Left hindlimb (tissue), 1 donor: Measurements from ENCODE around the gene TNFRSF8.

Source experiments
- DNase-seq: peaks from one replicate; pipeline ENCODE4 v3.0.0-alpha.2; 2018

TNFRSF8 gene

DNA sequence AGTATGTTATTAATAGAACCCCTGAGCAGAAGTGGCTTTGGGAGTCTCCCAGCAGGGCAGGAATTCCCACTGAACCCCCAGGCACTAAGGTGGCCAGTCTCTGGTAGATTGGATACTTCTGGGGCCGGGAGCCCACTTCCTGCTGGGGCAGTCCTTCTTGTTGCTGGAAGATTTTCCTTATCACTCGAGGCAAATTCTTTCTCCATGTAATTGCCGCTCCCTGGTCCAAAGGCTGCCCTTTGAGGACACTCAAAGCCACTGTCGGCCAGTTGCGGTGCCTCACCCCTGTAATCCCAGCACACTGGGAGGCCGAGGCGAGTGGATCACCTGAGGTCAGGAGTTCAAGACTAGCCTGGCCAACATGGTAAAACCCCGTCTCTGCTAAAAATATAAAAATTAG lies 81.1 kb downstream of the TNFRSF8 start:
- DNase-seq, result no peak

- DNase-seq, result no peak
These were observed 81.9 kb downstream of the TNFRSF8 start for GRCh38 chr1:12144969-12145368.

- no peak for DNase-seq
These were observed 82.7 kb downstream of the TNFRSF8 start for GRCh38 chr1:12145616-12146342.

- DNase-seq, result no peak
These were observed 83.4 kb downstream of the TNFRSF8 start for GRCh38 chr1:12146343-12147112.

GRCh38 chr1:12147201-12147701 lies 84.1 kb downstream of the TNFRSF8 start:
- no peak for DNase-seq

- DNase-seq, result no peak
These were observed 85.3 kb downstream of the TNFRSF8 start for GRCh38 chr1:12148160-12148957.

DNA sequence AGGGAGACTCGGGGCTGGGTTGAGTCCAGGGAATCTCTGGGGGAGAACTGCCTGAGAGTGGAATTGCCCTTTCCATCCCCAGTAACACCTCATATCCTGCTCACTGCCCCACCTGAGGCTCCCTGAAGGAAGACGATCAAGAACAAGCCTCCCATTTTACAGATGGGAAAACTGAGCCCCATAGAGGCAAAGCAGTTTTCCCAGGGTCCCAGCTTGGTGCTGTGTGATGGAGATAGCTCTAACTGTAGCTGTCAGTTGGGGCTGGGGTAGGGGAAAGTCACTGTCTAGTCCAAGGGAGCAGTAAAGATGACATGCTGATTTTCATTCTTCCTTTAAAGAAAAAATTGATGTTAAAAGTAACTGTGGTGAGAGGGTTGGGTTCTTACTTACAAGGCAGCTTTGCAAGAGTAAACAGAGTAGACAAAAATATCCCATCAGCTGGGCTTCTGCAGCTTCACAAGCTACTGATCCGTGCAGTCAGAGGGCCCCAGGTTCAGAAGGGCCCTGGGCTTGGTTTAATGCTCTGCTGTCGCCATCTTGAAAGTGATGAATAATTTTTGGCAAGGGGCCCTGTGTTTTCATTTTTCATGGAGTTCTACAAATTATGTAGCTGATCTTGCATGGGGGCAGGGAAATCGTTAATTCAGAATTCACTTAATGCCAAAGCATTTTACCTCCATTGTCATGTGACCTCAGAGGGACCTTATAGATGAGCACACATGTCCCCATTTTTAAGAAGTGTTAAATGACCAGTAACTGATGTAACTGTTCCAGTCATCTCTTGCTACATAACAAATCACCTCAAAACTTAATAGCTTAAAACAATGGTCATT lies 86.1 kb downstream of the TNFRSF8 start:
- DNase-seq, result no peak

DNA sequence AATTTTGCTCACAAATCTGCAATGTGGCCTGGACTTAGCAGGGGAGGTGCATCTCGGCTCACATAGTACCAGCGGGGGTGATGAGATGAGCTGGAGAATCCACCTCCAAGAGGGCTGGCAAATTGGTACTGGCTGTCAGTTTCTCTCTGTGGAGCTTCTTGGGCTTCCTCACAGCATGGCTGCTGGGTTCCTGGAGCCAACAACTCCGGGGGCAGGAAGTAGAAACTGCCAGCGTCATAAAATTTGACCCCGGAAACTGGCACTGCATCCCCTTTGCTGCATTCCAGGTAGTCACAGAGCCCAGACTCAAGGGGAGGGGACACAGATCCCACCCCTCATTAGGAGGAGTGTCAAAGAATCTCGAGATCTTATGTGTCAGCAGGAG lies 86.7 kb downstream of the TNFRSF8 start:
- DNase-seq, result no peak

- DNase-seq, result no peak
These were observed 87.5 kb downstream of the TNFRSF8 start for GRCh38 chr1:12150456-12151200.

GRCh38 chr1:12151465-12151864 lies 88.4 kb downstream of the TNFRSF8 start:
- no peak for DNase-seq

DNA sequence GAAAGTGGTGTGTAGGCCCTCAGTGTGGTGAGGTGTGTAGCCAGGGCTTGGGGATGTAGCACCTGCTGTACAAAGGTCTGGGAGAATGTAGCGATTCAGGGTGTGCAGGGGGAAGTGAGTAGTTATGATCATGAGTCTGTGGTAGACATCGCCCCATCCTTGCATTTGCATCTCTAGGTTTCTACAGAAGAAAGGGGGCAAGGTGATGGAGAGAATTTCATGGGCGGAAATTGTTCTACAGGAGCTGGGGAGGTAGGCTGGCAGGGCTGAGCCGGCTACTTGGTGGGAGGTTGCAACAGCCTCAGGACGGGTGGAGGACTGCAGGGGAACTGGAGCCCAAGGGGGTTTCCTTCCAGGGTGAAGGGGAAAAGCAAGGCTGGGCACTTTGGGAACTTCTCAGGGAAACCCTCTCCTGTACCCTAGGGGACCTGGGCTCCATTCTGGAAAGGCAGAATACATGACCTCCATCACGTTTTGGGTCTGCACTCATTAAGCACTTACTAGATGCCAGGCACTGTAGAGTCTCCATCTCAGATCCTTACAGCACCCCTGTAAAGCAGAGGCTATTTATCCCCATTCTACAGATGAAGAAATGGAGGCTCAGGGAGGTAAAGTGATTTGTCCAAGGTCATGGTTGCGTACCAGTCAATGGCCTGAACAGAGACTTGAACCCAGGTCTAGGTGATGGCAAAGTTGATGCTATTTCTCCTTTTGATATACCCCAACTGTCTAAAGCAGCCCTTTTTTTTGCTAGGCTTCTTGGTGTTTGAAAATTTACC lies 89.2 kb downstream of the TNFRSF8 start:
- no peak for DNase-seq

- no peak for DNase-seq
These were observed 90.2 kb downstream of the TNFRSF8 start for GRCh38 chr1:12153181-12153785.

DNA sequence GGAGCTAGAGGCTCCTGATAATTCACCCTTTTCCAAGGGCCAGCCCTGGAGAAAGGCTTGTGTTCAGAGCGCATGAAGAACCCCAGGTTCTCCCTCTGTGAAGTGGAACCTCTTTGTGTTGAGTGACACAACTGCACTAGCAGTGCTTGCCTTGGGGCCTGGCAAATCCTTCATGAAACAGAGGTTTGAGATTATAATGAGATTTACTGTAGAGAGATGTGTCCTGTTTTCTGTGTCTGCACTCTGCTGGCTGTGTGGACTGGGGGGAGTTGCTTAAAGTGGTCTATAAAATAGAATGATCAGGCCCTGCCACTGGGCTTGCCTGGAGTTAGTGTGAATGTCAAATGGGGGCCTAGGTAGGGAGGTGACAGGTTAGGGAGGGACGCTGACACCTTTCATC lies 92.2 kb downstream of the TNFRSF8 start:
- no peak for DNase-seq

DNA sequence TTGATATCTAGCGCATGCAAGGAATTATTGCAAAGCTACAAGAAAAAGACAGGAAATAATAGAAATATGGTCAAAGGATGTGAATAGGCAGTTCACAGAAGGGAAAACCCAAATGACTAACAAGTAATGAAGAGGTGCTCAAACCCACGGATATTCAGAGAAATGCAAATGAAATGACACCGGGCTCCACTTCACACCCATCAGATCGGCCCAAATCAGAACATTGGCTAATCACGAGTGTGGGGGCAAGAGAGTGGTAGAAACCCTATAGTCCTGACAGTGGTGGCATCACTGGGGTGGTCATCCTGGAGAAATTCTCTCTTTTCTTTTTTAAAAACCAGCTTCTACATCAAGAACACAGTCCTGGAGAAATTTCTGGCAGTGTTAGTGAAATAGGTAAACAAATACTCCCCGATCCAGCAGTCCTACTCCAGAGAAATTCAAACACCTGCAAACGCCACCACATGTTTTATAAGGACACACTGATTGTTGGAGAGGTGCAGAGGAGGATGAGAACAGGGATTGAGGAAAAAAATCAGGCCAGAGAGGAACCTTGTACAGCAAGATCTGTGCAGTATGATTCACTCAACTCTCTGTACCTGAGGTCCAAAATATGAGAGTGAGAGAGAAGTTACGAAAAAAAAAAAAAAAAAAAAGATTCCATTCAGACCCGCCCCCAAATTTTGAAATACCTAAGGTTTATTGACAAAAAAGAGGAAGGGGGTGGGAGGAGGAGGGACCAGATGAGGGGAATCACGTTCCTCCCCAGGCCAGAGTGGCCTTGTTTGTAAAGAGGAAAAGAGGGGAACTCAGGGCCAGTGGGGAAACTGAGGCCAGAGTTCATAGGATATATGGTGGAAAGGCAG lies 94.5 kb downstream of the TNFRSF8 start:
- no peak for DNase-seq

DNA sequence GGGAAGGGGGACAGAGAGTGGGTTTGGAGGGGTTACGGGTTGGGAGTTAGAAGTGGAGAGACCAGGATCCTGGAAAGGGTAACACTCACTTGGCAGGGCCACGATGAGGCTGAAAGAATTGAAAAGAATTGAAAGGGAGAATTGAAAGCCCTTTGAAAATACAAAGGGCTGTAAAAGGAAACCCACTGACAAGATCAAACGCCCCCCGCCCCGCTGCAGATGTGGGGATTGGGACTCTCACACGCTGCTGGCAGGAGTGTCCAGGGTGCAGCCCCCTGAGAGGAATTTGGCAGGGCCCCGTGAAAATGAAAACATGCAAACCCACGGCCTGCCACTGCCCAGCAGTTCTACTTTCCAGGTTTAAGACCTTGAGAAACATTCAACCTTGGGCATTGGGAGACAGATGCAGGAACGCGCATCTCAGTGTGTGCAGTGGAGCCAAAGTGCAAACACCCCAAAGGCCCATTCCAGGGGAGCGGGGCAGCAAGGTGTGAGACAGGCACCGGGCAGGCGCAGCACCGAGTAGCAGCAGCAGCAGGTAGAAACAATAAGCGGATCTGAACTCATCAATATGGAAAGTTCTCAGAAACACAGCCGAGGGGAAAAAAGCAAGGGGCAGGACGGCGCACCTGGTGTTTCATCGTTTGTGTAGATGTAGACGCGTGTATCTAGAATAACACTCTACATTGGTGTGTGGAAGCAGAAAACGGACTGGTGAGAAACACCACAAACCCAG lies 95.4 kb downstream of the TNFRSF8 start:
- no peak for DNase-seq

DNA sequence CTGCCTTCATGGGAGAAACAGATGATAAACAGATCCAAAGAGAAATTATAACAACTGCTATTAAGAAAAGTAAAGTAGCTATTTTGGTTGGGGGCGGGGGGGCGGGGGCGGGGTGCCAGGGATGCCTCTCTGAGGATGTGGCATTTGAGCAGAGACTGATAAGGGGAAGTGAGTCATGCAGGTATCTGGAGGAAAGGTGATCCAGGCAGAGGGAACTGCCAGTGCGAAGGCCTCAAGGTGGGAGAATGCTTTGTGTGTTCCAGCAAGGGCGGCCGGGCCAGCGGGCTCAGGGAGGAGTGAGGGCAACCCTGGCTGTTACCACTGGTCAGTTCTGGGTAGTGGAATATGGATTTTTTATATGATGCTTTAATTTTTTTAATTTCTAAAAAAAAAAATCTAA lies 96.7 kb downstream of the TNFRSF8 start:
- DNase-seq, result no peak

DNA sequence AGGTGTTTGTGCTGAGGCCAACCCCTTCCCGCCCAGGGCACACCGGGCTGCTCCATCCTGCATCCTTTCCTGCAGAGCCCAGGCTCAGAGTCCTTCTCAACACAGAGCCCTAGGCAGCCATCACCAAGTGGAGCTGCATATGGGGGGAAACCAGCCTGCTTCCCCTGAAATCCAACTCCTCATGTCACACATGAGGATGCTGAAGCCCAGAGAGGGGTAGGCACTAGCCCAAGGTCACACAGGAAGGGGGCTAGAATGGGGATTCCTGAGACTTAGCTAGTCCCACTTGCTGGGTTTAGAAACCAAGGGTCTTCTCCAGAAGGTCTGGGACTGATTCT lies 98.2 kb downstream of the TNFRSF8 start:
- no peak for DNase-seq

GRCh38 chr1:12161662-12162458 lies 98.8 kb downstream of the TNFRSF8 start:
- DNase-seq, result peak; percentile 70
